ENCODE results near the gene C12orf56.

DNA sequence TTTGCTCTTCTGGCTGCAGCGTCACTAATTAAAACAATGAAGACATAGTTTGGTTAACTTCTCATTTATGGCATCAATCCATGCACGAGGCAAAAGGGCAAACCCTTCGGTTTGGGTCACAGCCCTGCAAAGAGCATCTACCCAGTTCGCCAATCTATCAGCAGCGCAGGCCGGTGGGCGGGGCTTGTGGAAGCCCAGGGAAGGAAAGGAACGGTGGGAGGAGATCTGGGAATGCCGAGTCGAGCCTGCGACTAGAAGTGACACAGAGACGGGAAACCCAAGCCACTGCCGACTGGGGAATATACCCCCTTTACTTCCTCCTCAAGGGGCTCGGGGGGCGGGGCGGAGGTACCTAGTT, 168.9 kb downstream of the C12orf56 start:
- TF ChIP-seq, protein P1, sequence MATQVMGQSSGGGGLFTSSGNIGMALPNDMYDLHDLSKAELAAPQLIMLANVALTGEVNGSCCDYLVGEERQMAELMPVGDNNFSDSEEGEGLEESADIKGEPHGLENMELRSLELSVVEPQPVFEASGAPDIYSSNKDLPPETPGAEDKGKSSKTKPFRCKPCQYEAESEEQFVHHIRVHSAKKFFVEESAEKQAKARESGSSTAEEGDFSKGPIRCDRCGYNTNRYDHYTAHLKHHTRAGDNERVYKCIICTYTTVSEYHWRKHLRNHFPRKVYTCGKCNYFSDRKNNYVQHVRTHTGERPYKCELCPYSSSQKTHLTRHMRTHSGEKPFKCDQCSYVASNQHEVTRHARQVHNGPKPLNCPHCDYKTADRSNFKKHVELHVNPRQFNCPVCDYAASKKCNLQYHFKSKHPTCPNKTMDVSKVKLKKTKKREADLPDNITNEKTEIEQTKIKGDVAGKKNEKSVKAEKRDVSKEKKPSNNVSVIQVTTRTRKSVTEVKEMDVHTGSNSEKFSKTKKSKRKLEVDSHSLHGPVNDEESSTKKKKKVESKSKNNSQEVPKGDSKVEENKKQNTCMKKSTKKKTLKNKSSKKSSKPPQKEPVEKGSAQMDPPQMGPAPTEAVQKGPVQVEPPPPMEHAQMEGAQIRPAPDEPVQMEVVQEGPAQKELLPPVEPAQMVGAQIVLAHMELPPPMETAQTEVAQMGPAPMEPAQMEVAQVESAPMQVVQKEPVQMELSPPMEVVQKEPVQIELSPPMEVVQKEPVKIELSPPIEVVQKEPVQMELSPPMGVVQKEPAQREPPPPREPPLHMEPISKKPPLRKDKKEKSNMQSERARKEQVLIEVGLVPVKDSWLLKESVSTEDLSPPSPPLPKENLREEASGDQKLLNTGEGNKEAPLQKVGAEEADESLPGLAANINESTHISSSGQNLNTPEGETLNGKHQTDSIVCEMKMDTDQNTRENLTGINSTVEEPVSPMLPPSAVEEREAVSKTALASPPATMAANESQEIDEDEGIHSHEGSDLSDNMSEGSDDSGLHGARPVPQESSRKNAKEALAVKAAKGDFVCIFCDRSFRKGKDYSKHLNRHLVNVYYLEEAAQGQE (IDR thresholded peaks at IDR 0.05; ENCODE audit: insufficient read depth in 1 of 2, low read depth in 2 of 2, low read length in 2 of 2) = no peak
- no peak for TF ChIP-seq TAF1 (IDR thresholded peaks at IDR 0.05; ENCODE audit: borderline replicate concordance, insufficient read depth, low read length)
- peak; percentile 59; the same call in 1 of the 2 replicates for TF ChIP-seq POLR2AphosphoS5 (IDR thresholded peaks at IDR 0.05; ENCODE audit: low read depth, low read length)
- TF ChIP-seq SIN3A (IDR thresholded peaks at IDR 0.05; ENCODE audit: borderline replicate concordance, insufficient read depth, low read length) = no peak

All from PFSK-1 (cell line).